Fibroblast of mammary gland (primary cell): ENCODE data around the gene TTLL8.

Experiments used
- DNase-seq: peaks from one replicate; pipeline ENCODE4 v3.0.0-alpha.2; 2010; ENCODE audit warnings: low read depth
- H3K4me3 ChIP-seq: 2 replicates; pipeline ENCODE4 v1.5.1; 2011; ENCODE audit warnings: low read depth, mild to moderate bottlenecking, low read length, moderate library complexity; ENCODE audit not compliant: control insufficient read depth
- TF ChIP-seq, protein P1 (sequence below): conservative IDR thresholded peaks from 2 replicates; pipeline ENCODE4 v1.5.1; 2011; ENCODE audit warnings: low read depth, low read length, inconsistent platforms; ENCODE audit not compliant: control insufficient read depth, insufficient read depth

TTLL8 gene

DNA sequence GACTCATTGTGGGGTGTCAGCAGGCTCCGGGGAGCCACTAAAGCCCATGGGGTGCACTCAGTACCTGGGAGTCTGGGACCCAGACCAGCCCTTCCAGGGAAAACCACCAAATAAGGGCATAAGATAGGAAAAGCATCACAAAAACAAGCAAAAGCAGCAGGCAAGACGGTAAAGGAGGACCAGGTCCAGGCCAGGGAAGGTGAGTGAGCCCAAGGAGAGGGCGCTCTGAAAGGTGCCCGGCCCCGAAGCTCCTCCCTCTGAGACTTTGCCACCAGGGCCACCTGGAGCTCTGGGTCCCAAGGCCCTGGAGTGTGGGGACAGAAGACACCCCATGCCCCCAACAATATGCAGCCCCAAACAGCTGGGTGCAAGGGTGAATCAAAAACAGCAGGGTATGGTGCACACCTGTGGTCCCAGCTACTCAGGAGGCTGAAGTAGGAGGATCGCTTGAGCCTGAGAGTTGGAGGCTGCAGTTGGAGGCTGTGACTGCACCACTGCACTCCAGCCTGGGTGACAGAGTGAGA, 40.3 kb downstream of the TTLL8 start:
- TF ChIP-seq, protein P1, sequence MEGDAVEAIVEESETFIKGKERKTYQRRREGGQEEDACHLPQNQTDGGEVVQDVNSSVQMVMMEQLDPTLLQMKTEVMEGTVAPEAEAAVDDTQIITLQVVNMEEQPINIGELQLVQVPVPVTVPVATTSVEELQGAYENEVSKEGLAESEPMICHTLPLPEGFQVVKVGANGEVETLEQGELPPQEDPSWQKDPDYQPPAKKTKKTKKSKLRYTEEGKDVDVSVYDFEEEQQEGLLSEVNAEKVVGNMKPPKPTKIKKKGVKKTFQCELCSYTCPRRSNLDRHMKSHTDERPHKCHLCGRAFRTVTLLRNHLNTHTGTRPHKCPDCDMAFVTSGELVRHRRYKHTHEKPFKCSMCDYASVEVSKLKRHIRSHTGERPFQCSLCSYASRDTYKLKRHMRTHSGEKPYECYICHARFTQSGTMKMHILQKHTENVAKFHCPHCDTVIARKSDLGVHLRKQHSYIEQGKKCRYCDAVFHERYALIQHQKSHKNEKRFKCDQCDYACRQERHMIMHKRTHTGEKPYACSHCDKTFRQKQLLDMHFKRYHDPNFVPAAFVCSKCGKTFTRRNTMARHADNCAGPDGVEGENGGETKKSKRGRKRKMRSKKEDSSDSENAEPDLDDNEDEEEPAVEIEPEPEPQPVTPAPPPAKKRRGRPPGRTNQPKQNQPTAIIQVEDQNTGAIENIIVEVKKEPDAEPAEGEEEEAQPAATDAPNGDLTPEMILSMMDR: no peak
- DNase-seq: no peak
- H3K4me3 ChIP-seq: no peak overlapping the region

DNA sequence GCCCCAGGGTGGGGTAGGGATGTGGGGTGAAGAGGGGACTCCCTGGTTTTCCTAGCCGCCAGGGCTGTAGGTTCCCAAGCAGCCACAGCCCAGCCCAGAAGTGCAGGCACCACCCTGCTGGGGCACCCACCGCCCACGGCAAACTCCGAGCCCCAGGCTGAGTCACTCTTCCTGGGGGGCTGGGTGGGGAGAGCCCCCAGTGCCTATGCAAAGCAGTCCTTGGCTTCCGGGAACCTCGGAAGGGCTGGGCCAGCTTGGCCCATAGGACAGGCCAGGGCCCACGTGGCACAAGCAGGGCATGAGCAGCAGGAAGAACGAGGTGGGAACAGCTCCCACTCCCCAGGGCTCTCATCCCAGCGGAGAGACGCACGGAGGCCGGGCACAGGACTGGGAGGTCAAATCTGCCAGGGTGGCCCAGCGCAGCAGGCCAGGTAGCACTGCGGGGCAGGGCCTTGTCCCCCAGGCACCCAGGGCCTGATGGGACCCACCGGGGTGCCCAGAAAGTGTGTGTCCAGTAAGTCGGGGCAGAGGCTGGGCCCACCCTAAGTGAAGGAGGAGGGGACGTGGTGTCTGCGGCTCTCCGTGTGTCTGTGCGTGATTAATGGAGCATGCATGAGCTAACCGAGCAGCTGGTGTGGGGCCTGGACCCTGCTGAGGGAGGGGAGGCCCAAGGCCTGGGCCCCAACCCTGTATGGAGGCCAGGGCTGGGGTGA, 41.0 kb downstream of the TTLL8 start:
- TF ChIP-seq, protein P1: no peak
- no peak for DNase-seq
- no peak overlapping the region for H3K4me3 ChIP-seq

DNA sequence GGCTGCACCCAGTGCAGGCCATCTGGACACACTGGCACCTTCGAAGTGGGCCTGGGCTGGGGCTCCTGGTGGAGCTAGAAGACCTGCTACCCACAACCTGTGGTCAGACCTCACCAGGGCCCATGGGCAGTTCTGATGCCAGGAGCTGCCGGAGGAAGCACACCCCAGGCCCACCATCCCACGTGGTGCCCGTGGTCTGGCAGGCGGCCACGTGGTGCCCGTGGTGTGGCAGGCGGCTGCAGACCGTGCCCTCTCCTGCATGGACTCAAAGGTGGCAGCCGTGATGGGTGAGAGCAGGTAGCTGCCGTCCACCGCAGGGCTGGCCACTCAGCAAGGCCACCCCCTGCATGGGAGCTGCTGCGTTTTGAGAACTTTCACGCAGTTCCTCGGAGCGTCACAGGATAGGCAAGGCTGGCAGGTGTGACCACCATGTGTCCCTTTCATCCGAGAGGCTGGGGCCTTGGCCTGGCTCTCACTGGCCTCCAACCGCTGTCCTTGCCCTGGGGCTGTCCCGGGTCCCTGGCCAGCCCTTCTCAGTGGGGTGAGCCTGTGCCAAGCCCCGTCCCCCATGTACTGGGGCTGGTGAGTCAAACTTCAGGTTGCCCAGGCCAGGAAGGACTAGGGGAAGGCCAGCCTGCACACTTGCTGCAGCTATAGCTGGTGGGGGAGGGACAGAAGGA, 41.6 kb downstream of the TTLL8 start:
- no peak overlapping the region for H3K4me3 ChIP-seq
- TF ChIP-seq, protein P1: no peak
- DNase-seq: no peak

DNA sequence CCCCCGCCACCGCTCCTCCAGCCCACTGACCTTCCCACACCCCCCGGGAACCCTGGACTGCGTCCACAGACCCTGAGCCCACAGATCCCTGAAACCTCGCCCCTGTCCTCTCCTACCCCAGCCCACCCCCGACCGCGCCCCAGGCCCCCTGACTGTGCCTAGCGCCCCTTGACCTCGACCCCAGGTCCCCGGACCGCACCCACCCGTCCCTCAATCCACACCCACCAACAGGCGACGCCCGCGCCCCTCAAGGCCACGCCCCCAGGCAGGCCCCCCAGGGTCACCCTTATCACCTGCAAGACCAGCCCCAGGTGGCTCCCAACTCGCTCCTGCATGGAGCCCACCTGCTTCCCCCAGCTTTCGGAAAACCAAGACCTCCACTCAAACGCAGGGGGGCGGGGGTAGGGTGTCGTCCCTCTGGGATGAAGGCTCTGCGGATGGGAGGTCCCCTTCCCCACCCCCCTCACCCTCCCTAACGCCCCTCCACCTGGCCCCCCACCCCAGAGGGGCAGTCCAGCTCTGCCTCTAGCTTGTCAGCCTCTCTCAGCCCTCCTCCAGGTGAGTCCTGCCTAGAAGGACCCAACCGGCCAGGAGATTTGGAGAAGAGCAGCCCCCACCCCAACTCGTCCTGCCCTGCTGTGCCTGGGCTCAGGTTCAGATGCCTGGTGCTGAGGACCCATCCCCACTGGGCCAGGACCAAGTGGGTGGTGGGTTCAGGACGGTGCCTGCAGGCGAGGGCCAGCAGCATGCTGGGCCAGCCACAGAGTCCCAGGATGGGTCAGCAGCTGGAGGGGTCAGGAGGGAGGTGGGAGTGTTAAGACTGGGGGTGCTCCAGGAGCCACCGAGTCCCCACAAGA, 42.4 kb downstream of the TTLL8 start:
- TF ChIP-seq, protein P1: no peak
- DNase-seq: no peak
- H3K4me3 ChIP-seq: no peak overlapping the region

GRCh38 chr22:50014655-50015401, 43.3 kb downstream of the TTLL8 start:
- TF ChIP-seq, protein P1: no peak
- H3K4me3 ChIP-seq: no peak overlapping the region
- no peak for DNase-seq

GRCh38 chr22:50014053-50014501, 44.0 kb downstream of the TTLL8 start:
- no peak overlapping the region for H3K4me3 ChIP-seq
- TF ChIP-seq, protein P1: no peak
- DNase-seq: no peak
